Right lobe of liver (tissue), 4 donors: ENCODE data around the gene ZBTB22.

Source experiments
- CTCF ChIP-seq, 4 donors: fragments of 200-600 bp in 3 of 4; fragments of 450-650 bp in 1 of 4; IDR thresholded peaks; one replicate each; pipeline versions ENCODE4 v1.5.1 to v1.8.0; 2016 to 2022; ENCODE audit warnings: antibody characterized with exemption in 4 of 4, mild to moderate bottlenecking in 2 of 4
- POLR2A ChIP-seq: fragments of 450-650 bp; IDR thresholded peaks from one replicate; pipeline ENCODE4 v1.6.1; 2017; ENCODE audit warnings: antibody characterized with exemption, mild to moderate bottlenecking
- donor health status: DM: no; HTN: no; CAD: no.
- donor health status: DM: no; HTN: no; CAD: no.
- donor health status: DM: no; HTN: yes; CAD: no.

GRCh38 chr6:33339193-33339592, 21.6 kb upstream of the ZBTB22 start:
- TF ChIP-seq CTCF (IDR thresholded peaks at IDR 0.05) (no peak), POLR2A (no peak)
